HCT116 (cell line): ENCODE results near the gene ABCC5. TPM values are rescaled to one million over a fixed set of nuclear protein-coding genes. Genes with fewer than 3 reads are reported as not detected.

Source experiments
- ATAC-seq: fragments of 200-7000 bp; cut with Tn5 transposase; 2 replicates; pipeline ENCODE4 v1.9.1; 2020; ENCODE audit warnings: mild to moderate bottlenecking, moderate library complexity
- BruUV-seq: library from RNA; stranded (reverse); fragments of 400-500 nt; replicated peaks from 2 replicates; lab custom pipeline; 2021; lab: Mats Ljungman, UMichigan
- CTCF ChIA-PET: fragments of 300-600 bp; sonication (Branson Sonifier 250); formaldehyde crosslinking; loops from one replicate; lab custom pipeline; 2021; ENCODE audit warnings: antibody characterized with exemption; lab: Charles Lee
- POLR2A ChIA-PET: fragments of 300-600, 350-600 bp; sonication (Branson Sonifier 250); formaldehyde crosslinking; loops from one replicate; lab custom pipeline; 2021; ENCODE audit warnings: antibody characterized with exemption; lab: Charles Lee
- RAD21 ChIA-PET, 2 experiments: fragments of 300-600 bp; sonication (Branson Sonifier 250); formaldehyde crosslinking; loops; one replicate each; lab custom pipeline; 2023; ENCODE audit warnings: low total read pairs in 2 of 2; ENCODE audit not compliant: uncharacterized antibody in 2 of 2, unreplicated experiment in 2 of 2, low non-redundant PET in 1 of 2; lab: Charles Lee
- DNase-seq: peaks from one replicate; pipeline ENCODE4 v3.0.0-alpha.2; 2010; ENCODE audit warnings: low read depth, low spot score
- H2AFZ ChIP-seq: fragments of 200-600 bp; shearing (Covaris generic), sonication (generic); 2 replicates; pipeline ENCODE4 v1.6.1; 2017; ENCODE audit warnings: low read depth, mixed run types, mixed read lengths, antibody characterized with exemption, low read length; ENCODE audit not compliant: poor library complexity, severe bottlenecking
- H3K27ac ChIP-seq: 2 replicates; pipeline ENCODE4 v1.5.1; 2012; ENCODE audit warnings: low read depth, low read length
- H3K27me3 ChIP-seq: fragments of 200-600 bp; sonication (generic); 2 replicates; pipeline ENCODE4 v1.6.1; 2016; ENCODE audit warnings: mixed run types, low read length, mixed read lengths; ENCODE audit not compliant: insufficient read depth
- H3K36me3 ChIP-seq, 2 experiments: fragments of 200-500 bp in 1 of 2; fragments of 200-600 bp in 1 of 2; sonication (Bioruptor generic) in 1 of 2; sonication (generic) in 1 of 2; 2 replicates each; pipeline versions ENCODE4 v1.5.1 to v1.6.1; 2014 to 2016; ENCODE audit warnings: low read length in 2 of 2, inconsistent platforms in 1 of 2, mixed read lengths in 1 of 2, mixed run types in 1 of 2; ENCODE audit not compliant: insufficient read depth in 2 of 2, control insufficient read depth in 1 of 2
- H3K4me1 ChIP-seq, 2 experiments: fragments of 200-600 bp in 1 of 2; sonication (generic) in 1 of 2; 2 replicates each; pipeline versions ENCODE4 v1.5.1 to v1.6.1; 2012 to 2017; ENCODE audit warnings: low read length in 2 of 2, inconsistent platforms in 1 of 2, mild to moderate bottlenecking in 1 of 2, mixed read lengths in 1 of 2, mixed run types in 1 of 2, moderate library complexity in 1 of 2; ENCODE audit not compliant: insufficient read depth in 2 of 2, control insufficient read depth in 1 of 2
- H3K4me2 ChIP-seq: fragments of 200-600 bp; sonication (generic); 2 replicates; pipeline ENCODE4 v1.6.1; 2017; ENCODE audit warnings: mixed run types, low read length, mixed read lengths
- H3K4me3 ChIP-seq, 2 experiments: fragments of 200-600 bp in 1 of 2; sonication (generic) in 1 of 2; replicated peaks in 1 of 2; 2 replicates each; pipeline ENCODE4 v1.5.1; 2011 to 2016; ENCODE audit warnings: low read length in 2 of 2, control low read depth in 1 of 2, low read depth in 1 of 2, mild to moderate bottlenecking in 1 of 2, mixed read lengths in 1 of 2, mixed run types in 1 of 2
- H3K79me2 ChIP-seq: fragments of 200-600 bp; sonication (generic); 2 replicates; pipeline ENCODE4 v1.6.1; 2017; ENCODE audit warnings: mild to moderate bottlenecking, mixed run types, low read length, moderate library complexity, mixed read lengths; ENCODE audit not compliant: insufficient read depth
- H3K9ac ChIP-seq: fragments of 200-600 bp; sonication (generic); 2 replicates; pipeline ENCODE4 v1.6.1; 2016; ENCODE audit warnings: low read length, mixed read lengths
- H3K9me2 ChIP-seq: fragments of 200-600 bp; sonication (generic), shearing (Covaris generic); 2 replicates; pipeline ENCODE4 v1.6.1; 2017; ENCODE audit warnings: mixed run types, mild to moderate bottlenecking, moderate library complexity; ENCODE audit not compliant: insufficient read depth
- H3K9me3 ChIP-seq, 2 experiments: fragments of 200-500 bp in 1 of 2; fragments of 200-600 bp in 1 of 2; sonication (Bioruptor generic) in 1 of 2; sonication (generic) in 1 of 2; 2 replicates each; pipeline ENCODE4 v1.6.1; 2014 to 2017; ENCODE audit warnings: low read length in 2 of 2, mixed read lengths in 2 of 2, inconsistent platforms in 1 of 2, low read depth in 1 of 2, mild to moderate bottlenecking in 1 of 2, mixed run types in 1 of 2, moderate library complexity in 1 of 2; ENCODE audit not compliant: control insufficient read depth in 1 of 2, insufficient read depth in 1 of 2
- H4K20me1 ChIP-seq: fragments of 200-600 bp; sonication (generic), shearing (Covaris generic); 2 replicates; pipeline ENCODE4 v1.6.1; 2017; ENCODE audit warnings: mixed run types, mild to moderate bottlenecking, moderate library complexity; ENCODE audit not compliant: insufficient read depth
- CBX3 ChIP-seq: IDR thresholded peaks from 2 replicates; pipeline ENCODE4 v1.6.1; 2012; ENCODE audit warnings: low read depth
- CEBPB ChIP-seq: IDR thresholded peaks from 2 replicates; pipeline ENCODE4 v1.6.1; 2012; ENCODE audit warnings: low read depth
- EGR1 ChIP-seq: IDR thresholded peaks from 2 replicates; pipeline ENCODE4 v1.6.1; 2012; ENCODE audit warnings: low read depth
- ELF1 ChIP-seq: IDR thresholded peaks from 2 replicates; pipeline ENCODE4 v1.6.1; 2012; ENCODE audit warnings: low read depth, borderline replicate concordance
- EZH2 ChIP-seq: fragments of 200-600 bp; sonication (generic); IDR thresholded peaks from 2 replicates; pipeline ENCODE4 v1.6.1; 2017; ENCODE audit warnings: antibody characterized with exemption, mixed run types
- EZH2phosphoT487 ChIP-seq: fragments of 200-600 bp; IDR thresholded peaks from 2 replicates; pipeline ENCODE4 v1.6.1; 2018; ENCODE audit warnings: antibody characterized with exemption, borderline replicate concordance
- FOSL1 ChIP-seq: IDR thresholded peaks from 2 replicates; pipeline ENCODE4 v1.6.1; 2012; ENCODE audit warnings: low read depth
- JUND ChIP-seq: IDR thresholded peaks from 2 replicates; pipeline ENCODE4 v1.6.1; 2012
- POLR2AphosphoS5 ChIP-seq: IDR thresholded peaks from 2 replicates; pipeline ENCODE4 v1.6.1; 2011; ENCODE audit warnings: mild to moderate bottlenecking, low read depth, low read length, moderate library complexity
- SP1 ChIP-seq: IDR thresholded peaks from 2 replicates; pipeline ENCODE4 v1.6.1; 2012; ENCODE audit warnings: low read depth
- SRF ChIP-seq: IDR thresholded peaks from 2 replicates; pipeline ENCODE4 v1.6.1; 2012; ENCODE audit warnings: low read depth
- TCF7L2 ChIP-seq: IDR thresholded peaks from 2 replicates; pipeline ENCODE4 v1.7.0; 2011; ENCODE audit warnings: borderline replicate concordance, inconsistent platforms; ENCODE audit not compliant: insufficient read depth, insufficient read length; ENCODE audit errors: extremely low read depth
- YY1 ChIP-seq: IDR thresholded peaks from 2 replicates; pipeline ENCODE4 v1.6.1; 2011; ENCODE audit warnings: low read length, low read depth, moderate library complexity, mild to moderate bottlenecking; ENCODE audit not compliant: insufficient replicate concordance; ENCODE audit errors: extremely low read depth
- ZBTB33 ChIP-seq: IDR thresholded peaks from 2 replicates; pipeline ENCODE4 v1.6.1; 2011; ENCODE audit warnings: mild to moderate bottlenecking, low read length, moderate library complexity; ENCODE audit not compliant: insufficient replicate concordance; ENCODE audit errors: extremely low read depth
- ZFX ChIP-seq: fragments of 450-650 bp; IDR thresholded peaks from 2 replicates; pipeline ENCODE4 v1.6.1; 2017
- ZNF274 ChIP-seq: fragments of 200-500 bp; sonication (Bioruptor generic); IDR thresholded peaks from 2 replicates; pipeline ENCODE4 v1.6.1; 2014; ENCODE audit warnings: mild to moderate bottlenecking, low read depth, low read length, inconsistent platforms
- intact Hi-C: fragments of 100-400 bp; cut with micrococcal nuclease; formaldehyde crosslinking; loops from 2 replicates; pipeline ENCODE4 v1.10.0; 2022
- total RNA-seq: library from RNA; stranded (reverse); gene quantifications from one replicate; pipeline ENCODE4 v1.2.1, GENCODE V29; 2021; ENCODE audit not compliant: unreplicated experiment
- TF ChIP-seq, protein P1 (sequence below): IDR thresholded peaks from 2 replicates; pipeline ENCODE4 v1.6.1; 2012

Gene ABCC5
- total RNA-seq, 1 experiment from 2014 or later: 16.9 TPM

GRCh38 chr3:184016169-184016570 is 1.5 kb downstream of the ABCC5 start:
- CTCF ChIA-PET: interaction anchor here (0.9 to 2.0 kb wide), 4 partner anchors 10 to 273 kb away, joined by 3 to 8 read pairs (median 4); no protein-coding TSS in a partner anchor
- no peak for DNase-seq
- Histone ChIP-seq H3K9me3 (no peaks in the 10 kb centered on the region), H4K20me1 (no peaks in the 10 kb centered on the region), H3K27me3 (no peaks in the 10 kb centered on the region), H3K36me3 (no peaks in the 10 kb centered on the region), H3K27ac (no peak overlapping the region), H3K4me1 (peaks cover 4 to 13% of the 10 kb centered on the region in 2 experiments; a peak in 3 of 4 replicates), H3K4me3 (no peak overlapping the region), H3K4me2 (peak overlapping the region; percentile 82; the same call in 1 of the 2 replicates), H2AFZ (no peak overlapping the region), H3K9me2 (no peaks in the 10 kb centered on the region), H3K9ac (no peak overlapping the region), H3K79me2 (no peaks in the 10 kb centered on the region; the same call in 1 of the 2 replicates)
- no peak for ATAC-seq
- no peak for TF ChIP-seq EGR1
- no peak for TF ChIP-seq FOSL1
- no peak for TF ChIP-seq EZH2phosphoT487
- no peak for TF ChIP-seq SP1
- TF ChIP-seq ELF1: no peak
- no peak for TF ChIP-seq CBX3
- no peak for TF ChIP-seq EZH2
- RAD21 ChIA-PET: no interaction called here
- intact Hi-C loops: loop anchor here (10.0 kb wide), 1 partner anchor 269 kb away; no protein-coding TSS in a partner anchor
- no TSS peak for BruUV-seq
- POLR2A ChIA-PET: no interaction called here

- RAD21 ChIA-PET: no interaction called here
- POLR2A ChIA-PET: no interaction called here
- H3K9ac ChIP-seq: no peak overlapping the region
These were observed 2.2 kb downstream of the ABCC5 start for GRCh38 chr3:184015381-184016019.

More at GRCh38 chr3:184015381-184016019, 2.2 kb downstream of the ABCC5 start:
- Histone ChIP-seq H3K79me2 (no peaks in the 10 kb centered on the region; the same call in 1 of the 2 replicates), H3K27me3 (no peaks in the 10 kb centered on the region), H3K36me3 (no peaks in the 10 kb centered on the region), H3K27ac (no peak overlapping the region), H3K4me2 (no peak overlapping the region), H3K9me3 (no peaks in the 10 kb centered on the region), H4K20me1 (no peaks in the 10 kb centered on the region), H3K9me2 (no peaks in the 10 kb centered on the region), H2AFZ (no peak overlapping the region), H3K4me3 (no peak overlapping the region), H3K4me1 (peaks cover 4 to 13% of the 10 kb centered on the region in 2 experiments; a peak in 3 of 4 replicates)
- DNase-seq (no peak), ATAC-seq (no peak)
- intact Hi-C loops: loop anchor here (10.0 kb wide), 1 partner anchor 269 kb away; no protein-coding TSS in a partner anchor
- CTCF ChIA-PET: interaction anchor here (1.0 to 2.0 kb wide), 4 partner anchors 10 to 274 kb away, joined by 3 to 5 read pairs (median 4); no protein-coding TSS in a partner anchor
- BruUV-seq: no TSS peak
- TF ChIP-seq EGR1 (no peak), YY1 (no peak), TCF7L2 (no peak), JUND (no peak), SRF (no peak), CBX3 (no peak), ZFX (no peak), ZBTB33 (no peak), EZH2phosphoT487 (no peak), ZNF274 (no peak), CEBPB (no peak), POLR2AphosphoS5 (no peak)
- TF ChIP-seq, protein P1, sequence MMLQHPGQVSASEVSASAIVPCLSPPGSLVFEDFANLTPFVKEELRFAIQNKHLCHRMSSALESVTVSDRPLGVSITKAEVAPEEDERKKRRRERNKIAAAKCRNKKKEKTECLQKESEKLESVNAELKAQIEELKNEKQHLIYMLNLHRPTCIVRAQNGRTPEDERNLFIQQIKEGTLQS: no peak
